GM18526 (cell line): ENCODE measurements around the gene KCNH4.

Source experiments
- POLR2A ChIP-seq: IDR thresholded peaks from 3 replicates; pipeline ENCODE4 v1.6.1; 2011; ENCODE audit not compliant: insufficient read length; ENCODE audit errors: extremely low read depth

KCNH4 gene

GRCh38 chr17:42199416-42200011 lies 18.6 kb upstream of the KCNH4 start:
- no peak for TF ChIP-seq POLR2A

GRCh38 chr17:42198897-42199296 lies 18.0 kb upstream of the KCNH4 start:
- no peak for TF ChIP-seq POLR2A

GRCh38 chr17:42197564-42198156 lies 16.7 kb upstream of the KCNH4 start:
- no peak for TF ChIP-seq POLR2A

GRCh38 chr17:42193969-42194899 lies 13.3 kb upstream of the KCNH4 start, which contains the start of gene GHDC:
Gene GHDC (minus strand): TSS chr17:42194494. CDS start chr17:42193581, 913 bp downstream.
- peak; percentile 66 for TF ChIP-seq POLR2A

GRCh38 chr17:42193216-42193968 lies 12.4 kb upstream of the KCNH4 start:
- TF ChIP-seq POLR2A, result no peak

GRCh38 chr17:42192189-42193126 lies 11.5 kb upstream of the KCNH4 start:
- no peak for TF ChIP-seq POLR2A

GRCh38 chr17:42191275-42191608 lies 10.3 kb upstream of the KCNH4 start:
- no peak for TF ChIP-seq POLR2A

- TF ChIP-seq POLR2A, result no peak
These were observed 9.7 kb upstream of the KCNH4 start for GRCh38 chr17:42190491-42191274.

GRCh38 chr17:42189651-42189965 lies 8.7 kb upstream of the KCNH4 start:
- no peak for TF ChIP-seq POLR2A

GRCh38 chr17:42188749-42189650 lies 8.1 kb upstream of the KCNH4 start:
- no peak for TF ChIP-seq POLR2A

GRCh38 chr17:42187833-42188232 lies 6.9 kb upstream of the KCNH4 start:
- no peak for TF ChIP-seq POLR2A

- no peak for TF ChIP-seq POLR2A
These were observed 4.6 kb upstream of the KCNH4 start for GRCh38 chr17:42185621-42185930.
